MCF 10A (cell line): ENCODE data around the gene BRINP3. TPM values are rescaled to one million over a fixed set of nuclear protein-coding genes. Genes with fewer than 3 reads are reported as not detected.

Source experiments
- BruUV-seq: library from RNA; stranded (reverse); fragments of 400-500 nt; replicated peaks from 2 replicates; lab custom pipeline; 2021; lab: Mats Ljungman, UMichigan
- CTCF ChIA-PET: fragments of 300-600 bp; sonication (Branson Sonifier 250); formaldehyde crosslinking; extraction: SDS; loops from one replicate; lab custom pipeline; 2021; ENCODE audit warnings: antibody characterized with exemption, inconsistent platforms; lab: Yijun Ruan, JAX
- POLR2A ChIA-PET: fragments of 300-600, 350-650 bp; sonication (Branson Sonifier 250); formaldehyde crosslinking; extraction: SDS; loops from one replicate; lab custom pipeline; 2020; ENCODE audit warnings: antibody characterized with exemption, inconsistent platforms; lab: Yijun Ruan, JAX
- DNase-seq: peaks from one replicate; pipeline ENCODE4 v3.0.0-alpha.2; 2018; ENCODE audit not compliant: unreplicated experiment
- H3K27ac Mint-ChIP-seq: one replicate; pipeline ENCODE4 v1.8.0; 2022; ENCODE audit warnings: mild to moderate bottlenecking, low read depth, mixed read lengths; ENCODE audit not compliant: unreplicated experiment
- H3K27me3 Mint-ChIP-seq: one replicate; pipeline ENCODE4 v1.8.0; 2022; ENCODE audit warnings: mixed read lengths; ENCODE audit not compliant: insufficient read depth, unreplicated experiment
- H3K36me3 Mint-ChIP-seq: one replicate; pipeline ENCODE4 v1.8.0; 2022; ENCODE audit warnings: mild to moderate bottlenecking, moderate library complexity, mixed read lengths; ENCODE audit not compliant: insufficient read depth, unreplicated experiment
- H3K4me1 Mint-ChIP-seq: one replicate; pipeline ENCODE4 v1.8.0; 2022; ENCODE audit warnings: mixed read lengths; ENCODE audit not compliant: insufficient read depth, unreplicated experiment
- H3K4me3 Mint-ChIP-seq: one replicate; pipeline ENCODE4 v1.8.0; 2022; ENCODE audit warnings: mild to moderate bottlenecking, moderate library complexity, mixed read lengths; ENCODE audit not compliant: unreplicated experiment
- H3K9me3 Mint-ChIP-seq: one replicate; pipeline ENCODE4 v1.8.0; 2022; ENCODE audit warnings: mixed read lengths; ENCODE audit not compliant: unreplicated experiment
- CTCF ChIP-seq: fragments of 200-600 bp; IDR thresholded peaks from one replicate; pipeline ENCODE4 v1.8.0; 2022; ENCODE audit warnings: antibody characterized with exemption, mild to moderate bottlenecking; ENCODE audit not compliant: unreplicated experiment
- intact Hi-C: fragments of 100-400 bp; cut with micrococcal nuclease; formaldehyde crosslinking; loops from 2 replicates; pipeline ENCODE4 v1.14.1; 2022
- total RNA-seq: library from RNA; stranded (reverse); gene quantifications from 2 replicates; pipeline ENCODE4 v1.2.3, GENCODE V29; 2022

BRINP3 gene
- total RNA-seq, 1 experiment from 2014 or later = 0.26 TPM

- ChIA-PET POLR2A (no interaction called here), CTCF (interaction anchor here (0.7 kb wide), 2 partner anchors 106 to 1420 kb away, joined by 3 read pairs; no protein-coding TSS in a partner anchor)
- Mint-ChIP-seq H3K4me1 (no peaks in the 10 kb centered on the region), H3K9me3 (peaks cover 23% of the 10 kb centered on the region), H3K4me3 (no peak overlapping the region), H3K27ac (no peak overlapping the region), H3K36me3 (no peaks in the 10 kb centered on the region), H3K27me3 (no peaks in the 10 kb centered on the region)
- intact Hi-C loops = no loop called here
- TF ChIP-seq CTCF = no peak
- DNase-seq = no peak
- BruUV-seq = no TSS peak
Observed at GRCh38 chr1:190258003-190258402, 219.7 kb downstream of the BRINP3 start.

- no TSS peak for BruUV-seq
- no peaks in the 10 kb centered on the region for H3K36me3 Mint-ChIP-seq
- ChIA-PET CTCF (interaction anchor here (0.6 kb wide), 1 partner anchor 40 kb away, joined by 3 read pairs; no protein-coding TSS in a partner anchor), POLR2A (no interaction called here)
- no peak overlapping the region for H3K27ac Mint-ChIP-seq
- H3K9me3 Mint-ChIP-seq = peaks cover 19% of the 10 kb centered on the region
- TF ChIP-seq CTCF = no peak
- H3K4me1 Mint-ChIP-seq = no peaks in the 10 kb centered on the region
- H3K27me3 Mint-ChIP-seq = no peaks in the 10 kb centered on the region
- DNase-seq = no peak
- intact Hi-C loops = no loop called here
- no peak overlapping the region for H3K4me3 Mint-ChIP-seq
Observed at GRCh38 chr1:190252046-190252445, 225.6 kb downstream of the BRINP3 start.

- TF ChIP-seq CTCF = no peak
- intact Hi-C loops = no loop called here
- ChIA-PET POLR2A (no interaction called here), CTCF (no interaction called here)
- Mint-ChIP-seq H3K27ac (no peak overlapping the region), H3K9me3 (peaks cover 8% of the 10 kb centered on the region), H3K4me3 (no peak overlapping the region), H3K36me3 (no peaks in the 10 kb centered on the region), H3K27me3 (no peaks in the 10 kb centered on the region), H3K4me1 (no peaks in the 10 kb centered on the region)
- no TSS peak for BruUV-seq
- no peak for DNase-seq
Observed at GRCh38 chr1:190250368-190250767, 227.3 kb downstream of the BRINP3 start.

- H3K4me1 Mint-ChIP-seq = no peaks in the 10 kb centered on the region
- no peak overlapping the region for H3K27ac Mint-ChIP-seq
- no peaks in the 10 kb centered on the region for H3K9me3 Mint-ChIP-seq
- CTCF ChIA-PET = no interaction called here
- no peaks in the 10 kb centered on the region for H3K27me3 Mint-ChIP-seq
- no peaks in the 10 kb centered on the region for H3K36me3 Mint-ChIP-seq
- no peak overlapping the region for H3K4me3 Mint-ChIP-seq
- intact Hi-C loops = no loop called here
- DNase-seq = no peak
- POLR2A ChIA-PET = no interaction called here
- no peak for TF ChIP-seq CTCF
- no TSS peak for BruUV-seq
Observed at GRCh38 chr1:190244406-190244805, 233.3 kb downstream of the BRINP3 start.
